H1 (cell line): Measurements from ENCODE around the gene TBC1D7. TPM values are rescaled to one million over a fixed set of nuclear protein-coding genes. Genes with fewer than 3 reads are reported as not detected.

Source experiments
- CREB1 ChIP-seq: IDR thresholded peaks from 2 replicates; pipeline ENCODE4 v1.6.1; 2012; ENCODE audit warnings: inconsistent platforms
- EGR1 ChIP-seq: IDR thresholded peaks from 2 replicates; pipeline ENCODE4 v1.6.1; 2011; ENCODE audit warnings: low read depth, low read length, borderline replicate concordance
- NRF1 ChIP-seq: IDR thresholded peaks from 2 replicates; pipeline ENCODE4 v1.6.1; 2011; ENCODE audit warnings: mild to moderate bottlenecking, low read depth, low read length, improper control_type of control experiment
- POLR2AphosphoS5 ChIP-seq: IDR thresholded peaks from 2 replicates; pipeline ENCODE4 v1.6.1; 2011; ENCODE audit warnings: low read depth, low read length
- polyA plus RNA-seq, 7 experiments: library from polyadenylated mRNA; depleted of rRNA in 3 of 7; stranded (reverse) in 5 of 7; unstranded in 2 of 7; fragments of >200 nt in 5 of 7; fragments of 200-250 nt in 2 of 7; gene quantifications; 1 replicate in 5 of 7; 2 replicates in 1 of 7; 4 replicates in 1 of 7; pipeline versions ENCODE4 v1.2.1 to v1.2.3, GENCODE V29; 2011 to 2013; ENCODE audit warnings: missing spikeins in 2 of 7, mixed read lengths in 2 of 7
- total RNA-seq: library from RNA; stranded (reverse); fragmentation: NEBNext Ultra II Directional; extraction: Animal tissue kit (Norgen Biotek cat#: 25700); gene quantifications from 2 replicates; pipeline ENCODE4 v1.2.1, GENCODE V29; 2021
- TF ChIP-seq, protein P1 (sequence below), 3 experiments: IDR thresholded peaks; 1 replicate in 2 of 3; 2 replicates in 1 of 3; pipeline versions ENCODE4 v1.5.1 to v1.6.1; 2011; ENCODE audit warnings: low read length in 3 of 3, mild to moderate bottlenecking in 3 of 3, inconsistent platforms in 2 of 3, low read depth in 1 of 3, moderate library complexity in 1 of 3; ENCODE audit not compliant: insufficient read depth in 1 of 3; ENCODE audit errors: control extremely low read depth in 1 of 3

Gene TBC1D7
- total and polyA plus RNA-seq, 2 of the 8 experiments (the other 6 are each of a cell fraction or from before 2014, with no cell fraction given) = 46.1 to 55.2 TPM

GRCh38 chr6:13360671-13361540 lies 32.6 kb upstream of the TBC1D7 start (continued):
- TF ChIP-seq, protein P1, sequence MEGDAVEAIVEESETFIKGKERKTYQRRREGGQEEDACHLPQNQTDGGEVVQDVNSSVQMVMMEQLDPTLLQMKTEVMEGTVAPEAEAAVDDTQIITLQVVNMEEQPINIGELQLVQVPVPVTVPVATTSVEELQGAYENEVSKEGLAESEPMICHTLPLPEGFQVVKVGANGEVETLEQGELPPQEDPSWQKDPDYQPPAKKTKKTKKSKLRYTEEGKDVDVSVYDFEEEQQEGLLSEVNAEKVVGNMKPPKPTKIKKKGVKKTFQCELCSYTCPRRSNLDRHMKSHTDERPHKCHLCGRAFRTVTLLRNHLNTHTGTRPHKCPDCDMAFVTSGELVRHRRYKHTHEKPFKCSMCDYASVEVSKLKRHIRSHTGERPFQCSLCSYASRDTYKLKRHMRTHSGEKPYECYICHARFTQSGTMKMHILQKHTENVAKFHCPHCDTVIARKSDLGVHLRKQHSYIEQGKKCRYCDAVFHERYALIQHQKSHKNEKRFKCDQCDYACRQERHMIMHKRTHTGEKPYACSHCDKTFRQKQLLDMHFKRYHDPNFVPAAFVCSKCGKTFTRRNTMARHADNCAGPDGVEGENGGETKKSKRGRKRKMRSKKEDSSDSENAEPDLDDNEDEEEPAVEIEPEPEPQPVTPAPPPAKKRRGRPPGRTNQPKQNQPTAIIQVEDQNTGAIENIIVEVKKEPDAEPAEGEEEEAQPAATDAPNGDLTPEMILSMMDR (IDR thresholded peaks at IDR 0.05; ENCODE audit: control extremely low read depth in 1 of 3, insufficient read depth in 1 of 3, low read depth in 1 of 3, low read length in 3 of 3) = no peak
- TF ChIP-seq NRF1 (no peak), CREB1 (no peak), EGR1 (no peak), POLR2AphosphoS5 (no peak)
